Peyer's patch (tissue), 4 donors: ENCODE measurements around the gene POSTN.

Experiments
- POLR2A ChIP-seq, 2 donors: fragments of 450-650 bp; IDR thresholded peaks; one replicate each; pipeline ENCODE4 v1.5.1; 2017; ENCODE audit warnings: antibody characterized with exemption in 2 of 2, mild to moderate bottlenecking in 2 of 2, moderate library complexity in 2 of 2
- TF ChIP-seq, protein P1 (sequence below), 6 experiments: fragments of 450-650 bp in 4 of 6; fragments of 200-600 bp in 2 of 6; sonication (generic) in 1 of 6; IDR thresholded peaks; one replicate each; pipeline ENCODE4 v1.5.1; 2017 to 2019; ENCODE audit warnings: antibody characterized with exemption in 6 of 6, mild to moderate bottlenecking in 3 of 6, moderate library complexity in 1 of 6

DNA sequence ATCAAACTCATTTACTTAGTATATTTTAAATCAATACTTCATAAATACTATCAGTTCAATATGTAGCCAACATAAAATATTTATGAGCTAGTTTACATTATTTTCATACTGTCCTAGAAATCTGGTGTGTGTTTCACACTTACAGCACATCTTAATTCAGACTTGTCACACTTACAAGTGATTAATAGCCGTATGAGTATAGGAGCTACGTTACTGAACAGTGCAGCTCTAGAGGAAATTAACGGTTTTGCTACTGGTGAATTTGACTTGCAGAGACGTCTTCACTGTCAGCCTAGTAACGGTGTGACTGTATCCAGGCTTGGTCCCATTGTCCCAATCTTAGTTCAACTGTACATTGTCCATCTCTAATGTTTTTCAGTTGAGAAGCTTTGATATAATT is 33.7 kb upstream of the POSTN start:
- no peak for TF ChIP-seq POLR2A (IDR thresholded peaks at IDR 0.05)
- TF ChIP-seq, protein P1, sequence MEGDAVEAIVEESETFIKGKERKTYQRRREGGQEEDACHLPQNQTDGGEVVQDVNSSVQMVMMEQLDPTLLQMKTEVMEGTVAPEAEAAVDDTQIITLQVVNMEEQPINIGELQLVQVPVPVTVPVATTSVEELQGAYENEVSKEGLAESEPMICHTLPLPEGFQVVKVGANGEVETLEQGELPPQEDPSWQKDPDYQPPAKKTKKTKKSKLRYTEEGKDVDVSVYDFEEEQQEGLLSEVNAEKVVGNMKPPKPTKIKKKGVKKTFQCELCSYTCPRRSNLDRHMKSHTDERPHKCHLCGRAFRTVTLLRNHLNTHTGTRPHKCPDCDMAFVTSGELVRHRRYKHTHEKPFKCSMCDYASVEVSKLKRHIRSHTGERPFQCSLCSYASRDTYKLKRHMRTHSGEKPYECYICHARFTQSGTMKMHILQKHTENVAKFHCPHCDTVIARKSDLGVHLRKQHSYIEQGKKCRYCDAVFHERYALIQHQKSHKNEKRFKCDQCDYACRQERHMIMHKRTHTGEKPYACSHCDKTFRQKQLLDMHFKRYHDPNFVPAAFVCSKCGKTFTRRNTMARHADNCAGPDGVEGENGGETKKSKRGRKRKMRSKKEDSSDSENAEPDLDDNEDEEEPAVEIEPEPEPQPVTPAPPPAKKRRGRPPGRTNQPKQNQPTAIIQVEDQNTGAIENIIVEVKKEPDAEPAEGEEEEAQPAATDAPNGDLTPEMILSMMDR (IDR thresholded peaks at IDR 0.05), result no peak
